ENCODE results near the gene RTEL1. TPM values are rescaled to one million over a fixed set of nuclear protein-coding genes. Genes with fewer than 3 reads are reported as not detected.

The RTEL1 gene
- total RNA-seq, 1 donor from 2014 or later: 6.0 TPM

DNA sequence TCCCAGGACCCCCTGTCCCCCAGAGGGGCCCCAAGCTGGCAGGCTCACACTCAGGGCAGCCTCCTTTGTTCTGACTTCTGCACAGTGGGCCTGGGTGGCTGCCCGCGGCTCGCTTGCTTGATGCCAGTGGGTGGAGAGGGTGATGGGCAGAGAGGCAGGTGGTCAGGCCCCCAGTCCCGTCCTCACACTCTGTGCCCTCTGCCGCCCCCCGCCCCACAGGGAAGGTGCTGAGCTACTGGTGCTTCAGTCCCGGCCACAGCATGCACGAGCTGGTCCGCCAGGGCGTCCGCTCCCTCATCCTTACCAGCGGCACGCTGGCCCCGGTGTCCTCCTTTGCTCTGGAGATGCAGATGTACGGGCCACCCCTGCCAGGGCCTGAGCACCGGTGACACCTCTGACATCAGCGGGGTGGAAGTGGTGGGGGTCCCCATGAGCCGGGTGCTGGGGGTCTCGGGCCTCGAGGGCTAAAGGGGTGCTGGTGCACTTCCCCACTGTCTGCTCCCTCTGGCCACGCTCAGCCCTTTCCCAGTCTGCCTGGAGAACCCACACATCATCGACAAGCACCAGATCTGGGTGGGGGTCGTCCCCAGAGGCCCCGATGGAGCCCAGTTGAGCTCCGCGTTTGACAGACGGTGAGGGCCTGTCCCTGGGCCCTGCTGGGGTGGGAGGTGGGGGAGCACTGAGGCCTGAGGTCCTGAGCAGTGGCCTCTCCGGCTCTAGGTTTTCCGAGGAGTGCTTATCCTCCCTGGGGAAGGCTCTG, 29.5 kb downstream of the RTEL1 start:
- no peak for DNase-seq (ENCODE audit: low read depth in 2 of 2)

GRCh38 chr20:63688228-63689045, 30.3 kb downstream of the RTEL1 start:
- no peak for DNase-seq (ENCODE audit: low read depth in 2 of 2)

DNA sequence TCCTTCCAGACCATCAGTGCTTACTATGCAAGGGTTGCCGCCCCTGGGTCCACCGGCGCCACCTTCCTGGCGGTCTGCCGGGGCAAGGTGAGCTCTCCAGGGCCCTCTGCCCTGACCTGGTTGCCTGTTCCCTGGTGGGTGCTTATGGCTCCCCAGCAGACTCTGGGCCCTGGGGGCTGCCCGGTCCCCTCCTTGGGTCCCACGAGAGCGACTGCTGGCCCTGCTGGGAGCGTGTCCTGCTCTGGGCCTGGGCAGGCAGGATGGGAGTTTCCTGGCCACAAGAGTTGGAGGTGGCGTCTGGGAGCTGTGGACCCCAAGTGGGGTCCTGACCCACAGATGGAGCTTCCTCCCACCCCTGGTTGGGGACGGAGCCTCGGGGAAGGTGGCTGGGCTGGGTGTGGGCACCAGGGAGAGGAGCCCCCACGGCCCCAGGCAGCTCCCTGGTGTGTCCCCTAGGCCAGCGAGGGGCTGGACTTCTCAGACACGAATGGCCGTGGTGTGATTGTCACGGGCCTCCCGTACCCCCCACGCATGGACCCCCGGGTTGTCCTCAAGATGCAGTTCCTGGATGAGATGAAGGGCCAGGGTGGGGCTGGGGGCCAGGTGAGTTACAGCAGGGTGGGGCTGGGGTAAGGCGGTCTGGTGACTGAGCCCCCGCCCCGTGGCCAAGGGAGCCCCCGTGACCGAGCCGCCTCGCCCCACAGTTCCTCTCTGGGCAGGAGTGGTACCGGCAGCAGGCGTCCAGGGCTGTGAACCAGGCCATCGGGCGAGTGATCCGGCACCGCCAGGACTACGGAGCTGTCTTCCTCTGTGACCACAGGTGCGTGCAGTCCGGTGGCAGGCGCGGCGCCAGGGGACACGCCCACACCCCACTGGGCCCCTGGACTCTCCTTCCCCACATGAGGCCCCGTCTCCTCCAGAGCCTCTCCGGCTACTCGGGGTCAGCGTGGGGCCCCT, 31.2 kb downstream of the RTEL1 start:
- no peak for DNase-seq (ENCODE audit: low read depth in 2 of 2)

- no peak for DNase-seq (ENCODE audit: low read depth in 2 of 2)
Measured at GRCh38 chr20:63690003-63690897, 32.1 kb downstream of the RTEL1 start.

DNA sequence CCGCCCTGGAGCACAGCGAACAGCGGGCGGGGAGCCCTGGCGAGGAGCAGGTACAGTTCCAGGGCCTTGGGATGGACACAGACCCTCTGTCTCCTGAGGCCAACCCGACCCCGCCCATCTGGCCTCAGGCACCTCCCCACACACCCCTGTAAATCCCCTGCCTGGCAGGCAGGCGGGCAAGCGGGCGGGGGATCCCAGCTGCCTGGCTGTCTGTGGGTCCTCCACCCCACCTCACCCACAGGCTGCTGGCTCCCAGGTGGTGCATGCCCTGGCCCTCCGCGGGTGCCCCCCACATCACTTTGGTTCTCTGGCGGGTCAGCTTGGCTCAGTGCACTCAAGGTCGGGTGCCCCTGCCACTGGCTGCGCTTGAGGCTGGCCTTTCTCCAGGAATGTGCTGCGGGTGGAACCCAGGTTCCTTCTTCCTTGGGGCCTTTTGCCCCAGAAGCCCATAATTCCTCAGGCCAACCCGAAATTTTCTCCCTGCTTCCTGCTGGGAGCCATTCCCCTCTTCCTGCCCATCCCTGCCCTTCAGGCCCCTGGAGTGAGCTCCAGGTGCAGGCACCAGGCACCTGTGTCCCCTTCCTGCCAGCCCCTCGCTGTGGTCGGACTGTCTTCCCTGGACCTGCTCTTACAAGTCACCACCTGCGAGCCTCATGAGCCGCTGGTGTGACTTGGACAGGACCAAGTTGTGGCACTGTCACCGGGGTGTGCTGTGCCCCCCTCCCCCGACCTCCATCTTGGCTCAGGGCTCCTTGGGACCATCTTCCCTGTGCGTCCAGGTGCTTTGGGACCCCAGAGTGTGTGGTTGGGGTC, 33.0 kb downstream of the RTEL1 start:
- no peak for DNase-seq (ENCODE audit: low read depth in 2 of 2)

DNA sequence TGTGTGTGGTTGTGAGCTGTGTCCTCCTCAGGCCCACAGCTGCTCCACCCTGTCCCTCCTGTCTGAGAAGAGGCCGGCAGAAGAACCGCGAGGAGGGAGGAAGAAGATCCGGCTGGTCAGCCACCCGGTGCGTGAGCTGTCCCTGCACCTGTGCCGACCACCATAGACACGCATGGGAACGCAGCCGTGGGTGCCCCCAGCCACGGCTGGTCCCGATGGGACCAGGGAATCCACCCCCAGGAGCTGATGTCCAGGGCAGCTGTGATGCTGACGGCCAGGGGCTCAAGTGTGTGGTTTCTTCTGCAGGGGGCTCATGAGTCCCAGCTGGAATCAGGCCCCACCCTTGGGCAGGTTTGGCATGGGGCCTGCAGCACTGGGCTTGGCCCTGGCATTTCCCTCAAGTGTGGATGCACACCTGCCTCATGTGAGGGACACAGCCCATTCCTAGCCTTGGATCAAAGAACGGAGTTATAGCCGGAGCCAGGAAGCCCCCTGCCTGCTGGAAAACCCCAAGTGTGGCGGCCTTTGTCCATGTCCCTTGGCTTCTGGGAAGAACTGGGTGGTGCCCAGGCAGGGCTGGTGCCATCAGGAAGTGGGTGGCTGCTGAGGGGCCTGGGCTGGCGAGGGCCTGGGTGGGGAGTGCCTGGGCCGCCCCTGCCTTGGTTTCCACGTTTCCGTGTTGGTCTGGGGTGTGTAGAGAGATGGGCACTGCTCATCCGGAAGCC, 33.8 kb downstream of the RTEL1 start:
- no peak for DNase-seq (ENCODE audit: low read depth in 2 of 2)

GRCh38 chr20:63692436-63693082, 34.4 kb downstream of the RTEL1 start:
- DNase-seq (ENCODE audit: low read depth in 2 of 2): no peak

DNA sequence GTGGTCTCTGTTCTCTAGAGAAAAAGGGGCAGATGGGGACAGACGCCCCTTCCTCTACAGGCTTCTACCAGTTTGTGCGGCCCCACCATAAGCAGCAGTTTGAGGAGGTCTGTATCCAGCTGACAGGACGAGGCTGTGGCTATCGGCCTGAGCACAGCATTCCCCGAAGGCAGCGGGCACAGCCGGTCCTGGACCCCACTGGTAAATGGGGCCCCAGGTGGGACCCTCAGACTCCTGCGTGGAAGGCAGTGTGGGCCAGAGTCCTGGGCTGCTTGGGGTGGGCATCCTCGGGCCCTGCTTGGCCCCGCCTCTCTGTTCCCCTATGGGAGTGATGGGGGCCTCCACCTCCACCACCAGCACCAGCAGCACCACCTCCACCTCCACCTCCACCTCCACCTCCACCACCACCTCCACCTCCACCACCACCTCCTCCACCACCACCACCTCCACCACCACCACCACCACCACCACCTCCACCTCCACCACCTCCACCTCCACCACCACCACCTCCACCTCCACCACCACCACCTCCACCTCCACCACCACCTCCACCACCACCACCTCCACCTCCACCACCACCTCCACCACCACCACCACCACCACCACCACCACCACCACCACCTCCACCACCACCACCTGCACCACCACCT, 35.1 kb downstream of the RTEL1 start:
- no peak for DNase-seq (ENCODE audit: low read depth in 2 of 2)

- DNase-seq (ENCODE audit: low read depth in 2 of 2): no peak
Measured at GRCh38 chr20:63693733-63694583, 35.8 kb downstream of the RTEL1 start.

DNA sequence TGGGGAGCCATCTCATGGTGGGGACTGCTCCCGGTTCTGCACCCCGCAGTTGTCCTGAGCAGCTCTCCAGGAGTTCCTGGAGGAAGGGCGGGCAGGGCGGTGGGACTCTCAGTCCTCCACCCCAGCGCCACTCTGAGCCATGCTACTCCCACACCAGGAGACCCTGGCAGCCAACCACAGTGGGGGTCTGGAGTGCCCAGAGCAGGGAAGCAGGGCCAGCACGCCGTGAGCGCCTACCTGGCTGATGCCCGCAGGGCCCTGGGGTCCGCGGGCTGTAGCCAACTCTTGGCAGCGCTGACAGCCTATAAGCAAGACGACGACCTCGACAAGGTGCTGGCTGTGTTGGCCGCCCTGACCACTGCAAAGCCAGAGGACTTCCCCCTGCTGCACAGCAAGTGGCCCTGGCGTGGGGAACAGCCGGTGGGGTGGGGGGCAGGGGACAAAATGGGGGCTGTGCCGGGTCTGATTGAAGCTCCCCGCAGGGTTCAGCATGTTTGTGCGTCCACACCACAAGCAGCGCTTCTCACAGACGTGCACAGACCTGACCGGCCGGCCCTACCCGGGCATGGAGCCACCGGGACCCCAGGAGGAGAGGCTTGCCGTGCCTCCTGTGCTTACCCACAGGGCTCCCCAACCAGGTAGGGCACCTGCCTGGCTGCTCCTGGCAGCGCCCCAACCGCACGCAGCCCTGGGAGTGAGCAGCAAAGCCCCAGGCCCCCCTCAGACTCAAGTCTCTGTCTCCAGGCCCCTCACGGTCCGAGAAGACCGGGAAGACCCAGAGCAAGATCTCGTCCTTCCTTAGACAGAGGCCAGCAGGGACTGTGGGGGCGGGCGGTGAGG, 36.7 kb downstream of the RTEL1 start:
- DNase-seq (ENCODE audit: low read depth in 2 of 2): no peak

GRCh38 chr20:63695424-63696305, 37.6 kb downstream of the RTEL1 start:
- DNase-seq (ENCODE audit: low read depth in 2 of 2): no peak

DNA sequence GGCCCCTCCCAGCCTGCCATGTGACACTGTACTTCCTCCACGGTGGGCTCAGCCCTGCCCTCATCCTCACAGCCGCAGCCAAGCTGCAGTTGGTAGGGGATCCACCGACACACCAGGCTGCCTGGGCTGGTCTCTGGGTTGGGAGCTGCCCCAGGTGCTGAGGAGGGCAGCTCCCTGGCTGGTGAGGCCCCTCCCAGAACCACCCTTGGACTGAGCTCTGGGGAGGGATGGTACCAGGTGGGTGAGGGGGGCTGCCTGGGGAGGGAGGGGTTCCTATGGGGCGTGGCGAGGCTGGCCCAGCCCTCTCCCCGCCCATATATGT, 38.2 kb downstream of the RTEL1 start:
- DNase-seq (ENCODE audit: low read depth in 2 of 2): peak in 1 of 2 donors; percentile 44

DNA sequence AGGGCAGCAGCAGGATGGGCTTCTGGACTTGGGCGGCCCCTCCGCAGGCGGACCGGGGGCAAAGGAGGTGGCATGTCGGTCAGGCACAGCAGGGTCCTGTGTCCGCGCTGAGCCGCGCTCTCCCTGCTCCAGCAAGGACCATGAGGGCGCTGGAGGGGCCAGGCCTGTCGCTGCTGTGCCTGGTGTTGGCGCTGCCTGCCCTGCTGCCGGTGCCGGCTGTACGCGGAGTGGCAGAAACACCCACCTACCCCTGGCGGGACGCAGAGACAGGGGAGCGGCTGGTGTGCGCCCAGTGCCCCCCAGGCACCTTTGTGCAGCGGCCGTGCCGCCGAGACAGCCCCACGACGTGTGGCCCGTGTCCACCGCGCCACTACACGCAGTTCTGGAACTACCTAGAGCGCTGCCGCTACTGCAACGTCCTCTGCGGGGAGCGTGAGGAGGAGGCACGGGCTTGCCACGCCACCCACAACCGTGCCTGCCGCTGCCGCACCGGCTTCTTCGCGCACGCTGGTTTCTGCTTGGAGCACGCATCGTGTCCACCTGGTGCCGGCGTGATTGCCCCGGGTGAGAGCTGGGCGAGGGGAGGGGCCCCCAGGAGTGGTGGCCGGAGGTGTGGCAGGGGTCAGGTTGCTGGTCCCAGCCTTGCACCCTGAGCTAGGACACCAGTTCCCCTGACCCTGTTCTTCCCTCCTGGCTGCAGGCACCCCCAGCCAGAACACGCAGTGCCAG, 38.7 kb downstream of the RTEL1 start, which contains the start of gene TNFRSF6B:
TNFRSF6B (plus strand) TSS at position 25 of the 729 bp plus-strand sequence; CDS start at position 141, 116 bp downstream.
- DNase-seq (ENCODE audit: low read depth in 2 of 2): no peak

DNA sequence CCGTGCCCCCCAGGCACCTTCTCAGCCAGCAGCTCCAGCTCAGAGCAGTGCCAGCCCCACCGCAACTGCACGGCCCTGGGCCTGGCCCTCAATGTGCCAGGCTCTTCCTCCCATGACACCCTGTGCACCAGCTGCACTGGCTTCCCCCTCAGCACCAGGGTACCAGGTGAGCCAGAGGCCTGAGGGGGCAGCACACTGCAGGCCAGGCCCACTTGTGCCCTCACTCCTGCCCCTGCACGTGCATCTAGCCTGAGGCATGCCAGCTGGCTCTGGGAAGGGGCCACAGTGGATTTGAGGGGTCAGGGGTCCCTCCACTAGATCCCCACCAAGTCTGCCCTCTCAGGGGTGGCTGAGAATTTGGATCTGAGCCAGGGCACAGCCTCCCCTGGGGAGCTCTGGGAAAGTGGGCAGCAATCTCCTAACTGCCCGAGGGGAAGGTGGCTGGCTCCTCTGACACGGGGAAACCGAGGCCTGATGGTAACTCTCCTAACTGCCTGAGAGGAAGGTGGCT, 39.3 kb downstream of the RTEL1 start:
- no peak for DNase-seq (ENCODE audit: low read depth in 2 of 2)

Data from dermis microvascular lymphatic vessel endothelial cell (primary cell).